Body of pancreas (tissue), 4 donors: ENCODE data around the gene UBE2E2.

ENCODE experiments used
- POLR2A ChIP-seq, 3 donors: fragments of 450-650 bp; IDR thresholded peaks; one replicate each; pipeline ENCODE4 v1.6.1; 2016; ENCODE audit warnings: antibody characterized with exemption in 3 of 3, mild to moderate bottlenecking in 2 of 3
- TF ChIP-seq, protein P1 (sequence below), 7 experiments: fragments of 450-650 bp in 4 of 7; fragments of 200-600 bp in 3 of 7; sonication (generic) in 3 of 7; IDR thresholded peaks; one replicate each; pipeline ENCODE4 v1.5.1; 2016 to 2019; ENCODE audit warnings: antibody characterized with exemption in 7 of 7

DNA sequence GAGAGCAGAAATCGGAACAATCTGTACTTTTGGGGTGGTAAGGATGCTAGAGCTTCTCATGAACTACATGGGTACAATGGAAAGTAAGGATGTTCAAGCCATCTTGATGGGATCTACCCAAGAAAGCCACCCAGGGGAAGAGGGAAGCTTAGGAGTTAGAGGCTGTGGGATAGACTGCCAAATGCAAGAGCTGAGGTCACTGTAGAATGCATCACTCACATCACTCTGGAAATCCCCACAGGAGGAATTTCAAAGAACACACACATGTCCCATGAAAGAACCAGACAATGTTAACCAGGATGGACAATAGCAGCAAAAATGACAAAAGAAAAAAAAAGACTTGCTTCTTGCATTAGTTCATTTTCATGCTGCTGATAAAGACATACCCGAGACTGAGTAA lies 32.8 kb upstream of the UBE2E2 start:
- TF ChIP-seq, protein P1, sequence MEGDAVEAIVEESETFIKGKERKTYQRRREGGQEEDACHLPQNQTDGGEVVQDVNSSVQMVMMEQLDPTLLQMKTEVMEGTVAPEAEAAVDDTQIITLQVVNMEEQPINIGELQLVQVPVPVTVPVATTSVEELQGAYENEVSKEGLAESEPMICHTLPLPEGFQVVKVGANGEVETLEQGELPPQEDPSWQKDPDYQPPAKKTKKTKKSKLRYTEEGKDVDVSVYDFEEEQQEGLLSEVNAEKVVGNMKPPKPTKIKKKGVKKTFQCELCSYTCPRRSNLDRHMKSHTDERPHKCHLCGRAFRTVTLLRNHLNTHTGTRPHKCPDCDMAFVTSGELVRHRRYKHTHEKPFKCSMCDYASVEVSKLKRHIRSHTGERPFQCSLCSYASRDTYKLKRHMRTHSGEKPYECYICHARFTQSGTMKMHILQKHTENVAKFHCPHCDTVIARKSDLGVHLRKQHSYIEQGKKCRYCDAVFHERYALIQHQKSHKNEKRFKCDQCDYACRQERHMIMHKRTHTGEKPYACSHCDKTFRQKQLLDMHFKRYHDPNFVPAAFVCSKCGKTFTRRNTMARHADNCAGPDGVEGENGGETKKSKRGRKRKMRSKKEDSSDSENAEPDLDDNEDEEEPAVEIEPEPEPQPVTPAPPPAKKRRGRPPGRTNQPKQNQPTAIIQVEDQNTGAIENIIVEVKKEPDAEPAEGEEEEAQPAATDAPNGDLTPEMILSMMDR (IDR thresholded peaks at IDR 0.05) = no peak
- no peak for TF ChIP-seq POLR2A (IDR thresholded peaks at IDR 0.05)
